Hematopoietic multipotent progenitor cell treated with erythropoietin and hydrocortisone succinate and interleukin-3 and kit ligand, for 15 days (in vitro differentiated cells): ENCODE data around the gene USP48.
"Not testable (repeated sequence)": the region's sequence is repeated elsewhere in the genome, so short reads cannot be mapped to it uniquely, and the experiment has no call there.

Experiments used
- DNase-seq: peaks from one replicate; pipeline ENCODE4 v3.0.0-alpha.2; 2015; ENCODE audit warnings: low spot score

The USP48 gene

DNA sequence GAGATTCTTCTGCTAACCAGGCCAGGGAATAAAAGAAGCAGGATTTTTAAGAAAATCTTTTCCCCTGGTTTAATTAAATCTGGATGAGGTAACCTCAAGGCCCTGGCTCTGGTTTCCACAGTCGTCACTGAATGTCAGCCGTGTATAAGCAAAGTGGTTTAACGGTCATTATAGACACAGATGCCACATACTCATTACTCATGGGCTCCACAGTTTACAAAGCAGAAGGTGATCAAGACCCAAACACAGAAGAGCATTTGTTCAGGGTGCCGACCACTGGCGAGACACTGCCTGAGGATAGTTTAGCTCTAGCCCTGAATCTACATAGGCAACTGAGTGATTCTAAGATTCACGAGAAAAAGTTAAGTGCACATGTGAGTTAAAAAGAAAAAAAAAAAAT, 86.0 kb downstream of the USP48 start:
- DNase-seq: no peak

DNA sequence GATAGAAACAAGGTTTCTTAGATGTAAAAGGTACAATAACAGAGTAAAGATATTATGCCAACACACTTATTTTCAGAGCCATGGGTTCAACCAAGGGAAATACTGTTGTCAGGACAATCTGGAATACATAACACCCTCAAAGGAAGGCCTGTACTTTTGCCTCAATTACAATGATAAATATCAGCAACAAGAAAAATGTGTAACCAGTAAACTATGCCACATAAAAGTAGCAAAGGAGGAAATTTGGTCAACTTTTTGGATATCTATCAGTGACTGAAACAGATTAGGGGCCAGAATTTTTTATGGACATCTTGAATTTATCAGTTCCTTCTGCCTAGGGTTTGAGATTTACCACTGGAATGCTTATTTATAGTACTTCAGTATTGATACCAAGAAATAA, 89.2 kb downstream of the USP48 start:
- no peak for DNase-seq

DNA sequence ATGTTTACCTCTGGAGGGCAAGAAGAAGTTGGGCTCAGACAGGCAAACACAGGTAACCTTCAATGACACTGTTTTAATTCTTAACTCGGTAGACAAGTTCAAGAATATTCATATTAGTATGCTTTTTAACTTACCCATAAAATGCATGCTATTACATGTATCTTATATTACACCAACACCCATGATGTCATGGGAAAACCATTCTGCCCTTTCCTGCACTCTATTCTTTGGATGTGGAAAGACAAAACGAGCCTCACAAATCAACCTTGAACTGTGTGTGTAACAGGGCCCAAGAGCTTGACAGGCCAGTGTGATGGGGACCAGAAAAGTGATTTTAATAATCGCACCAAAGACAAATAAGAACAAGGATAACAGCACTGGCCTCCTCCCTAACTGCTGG, 91.2 kb downstream of the USP48 start:
- no peak for DNase-seq

DNA sequence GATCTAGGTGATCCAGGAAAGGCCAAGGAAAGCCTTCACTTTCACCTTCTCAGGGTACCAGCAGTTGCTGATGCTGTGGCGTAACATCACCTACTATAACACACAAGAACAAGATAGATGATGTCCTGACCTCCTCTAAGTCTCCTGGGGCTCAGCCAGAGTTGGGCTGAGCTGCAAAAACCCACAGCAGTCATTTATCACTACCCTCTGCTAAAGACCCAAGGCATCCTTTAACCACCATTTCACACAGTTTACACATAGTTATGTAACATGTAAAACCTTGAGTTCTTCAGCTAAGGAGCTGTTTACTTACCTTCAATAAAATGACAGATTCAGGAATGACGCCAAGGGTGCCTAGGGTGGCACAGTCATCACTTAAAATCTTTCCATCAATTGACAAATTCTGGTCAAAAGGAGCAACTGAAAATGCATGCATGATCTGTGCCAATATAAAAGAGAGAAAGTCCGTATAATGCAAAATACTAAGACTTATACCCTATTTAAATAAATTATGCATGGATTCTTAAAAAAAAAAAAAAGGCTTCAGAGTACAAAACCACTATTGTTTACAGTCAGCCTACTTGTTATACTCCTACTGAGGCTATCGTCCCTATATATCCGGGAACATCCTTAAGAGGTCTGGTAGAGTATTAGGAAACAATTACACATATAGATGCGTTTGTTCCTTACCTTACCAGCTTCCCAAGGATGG, 93.1 kb downstream of the USP48 start:
- no peak for DNase-seq

DNA sequence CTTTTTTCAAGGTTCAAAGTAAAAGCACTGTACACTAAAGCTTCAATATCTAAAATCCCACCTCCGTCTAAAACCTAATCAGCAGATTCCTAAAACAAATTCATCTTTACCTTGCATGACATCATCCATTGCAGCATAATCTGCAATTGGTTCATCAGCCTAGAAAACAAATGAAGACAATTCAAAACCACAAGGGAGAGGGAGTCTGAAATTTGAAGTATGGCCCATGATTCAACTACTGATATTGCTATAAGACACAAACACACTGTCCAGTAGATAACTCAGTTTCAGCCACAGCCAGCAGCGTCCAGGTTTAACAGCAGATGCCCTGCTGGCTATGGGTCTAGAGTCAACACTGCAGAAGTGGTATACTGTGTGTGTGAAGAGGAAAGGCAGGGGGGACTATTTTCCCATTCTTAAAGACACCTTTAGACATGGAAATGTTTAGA, 95.8 kb downstream of the USP48 start:
- peak; percentile 46 for DNase-seq

DNA sequence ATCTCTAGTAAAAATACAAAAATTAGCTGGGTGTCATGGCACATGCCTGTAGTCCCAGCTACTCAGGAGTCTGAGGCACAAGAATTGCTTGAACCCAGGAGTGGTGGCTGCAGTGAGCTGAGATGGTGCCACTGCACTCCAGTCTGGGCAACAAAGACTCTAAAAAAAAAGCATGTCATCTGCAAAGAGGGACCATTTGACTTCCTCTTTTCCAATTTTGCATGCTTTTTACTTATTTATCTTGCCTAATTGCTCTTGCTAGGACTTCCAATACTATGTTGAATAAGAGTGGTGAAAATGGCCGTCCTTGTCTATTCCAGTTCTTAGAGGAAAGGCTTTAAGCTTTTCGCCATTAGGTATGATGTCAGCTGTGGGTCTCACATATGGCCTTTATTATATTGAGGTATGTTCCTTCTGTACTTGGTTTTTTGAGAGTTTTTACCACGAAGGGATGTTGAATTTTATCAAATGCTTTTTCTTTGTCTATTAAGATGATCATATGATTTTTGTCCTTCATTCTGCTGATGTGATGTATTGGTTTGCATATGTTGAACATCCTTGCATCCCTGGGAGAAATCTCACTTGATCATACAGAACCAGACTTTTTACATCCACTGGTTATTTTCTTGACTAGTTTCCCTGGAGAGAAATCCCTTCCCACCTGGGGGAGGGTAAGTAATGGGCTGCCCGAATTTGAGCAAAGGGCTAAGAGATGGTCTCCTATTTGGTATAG, 96.8 kb downstream of the USP48 start:
- DNase-seq: no peak

DNA sequence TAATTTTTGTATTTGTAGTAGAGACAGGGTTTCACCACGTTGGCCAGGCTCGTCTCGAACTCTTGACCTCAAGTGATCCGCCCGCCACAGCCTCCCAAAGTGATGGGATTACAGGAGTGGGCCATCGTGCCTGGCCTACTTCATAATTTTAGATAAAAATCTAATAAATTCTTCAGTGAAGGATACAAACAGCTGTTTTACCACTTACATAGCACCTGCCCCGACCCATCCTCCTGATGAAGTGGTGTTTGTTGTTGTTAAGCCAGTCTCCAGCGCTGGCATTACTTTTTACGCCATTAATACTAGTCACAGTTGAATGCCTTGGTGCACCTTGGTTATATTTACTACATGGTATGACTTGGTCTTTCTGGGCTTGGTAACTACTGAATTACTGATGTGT, 101.5 kb downstream of the USP48 start:
- DNase-seq: no peak

DNA sequence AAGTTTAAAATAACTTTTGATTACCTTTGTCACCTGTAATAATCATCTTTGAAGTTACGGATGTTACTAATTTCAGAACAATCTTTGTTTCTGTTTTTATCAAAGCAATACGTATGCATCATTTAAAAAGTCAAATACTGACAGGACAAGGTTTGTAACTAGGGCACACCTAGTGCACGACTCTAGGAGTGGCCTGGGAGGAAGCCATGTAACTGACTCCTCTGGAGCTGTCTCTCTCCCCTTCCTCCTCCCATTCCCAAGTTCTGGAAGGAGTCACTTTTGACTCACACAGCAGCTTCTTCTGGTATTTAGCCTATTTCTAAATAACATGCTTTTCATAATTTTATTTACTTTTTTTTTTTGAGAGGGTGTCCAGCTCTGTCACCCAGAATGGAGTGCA, 102.0 kb downstream of the USP48 start:
- DNase-seq: no peak

- DNase-seq: no peak
Measured at GRCh38 chr1:21680381-21680780, 102.6 kb downstream of the USP48 start.

DNA sequence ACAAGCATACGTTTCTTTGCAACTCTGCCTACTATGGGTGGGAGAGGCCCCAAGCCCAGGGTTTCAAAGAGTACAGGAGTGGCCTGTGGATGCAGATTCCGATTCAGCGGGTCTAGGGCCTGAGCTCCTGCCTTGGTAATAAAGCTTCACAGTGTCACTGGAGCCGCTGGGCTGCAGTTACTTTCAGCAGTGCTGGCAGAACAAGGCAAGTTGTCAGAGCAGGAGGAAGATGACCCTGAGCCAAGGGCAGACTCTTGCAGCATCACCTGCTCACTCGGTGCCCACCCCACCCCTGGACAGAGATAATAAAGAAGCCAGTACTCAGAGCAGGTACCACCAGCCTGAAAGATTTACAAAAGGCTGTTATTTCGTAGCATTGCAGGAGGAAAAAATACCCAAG, 105.8 kb downstream of the USP48 start:
- DNase-seq: no peak

GRCh38 chr1:21674957-21675356, 108.0 kb downstream of the USP48 start:
- no peak for DNase-seq

DNA sequence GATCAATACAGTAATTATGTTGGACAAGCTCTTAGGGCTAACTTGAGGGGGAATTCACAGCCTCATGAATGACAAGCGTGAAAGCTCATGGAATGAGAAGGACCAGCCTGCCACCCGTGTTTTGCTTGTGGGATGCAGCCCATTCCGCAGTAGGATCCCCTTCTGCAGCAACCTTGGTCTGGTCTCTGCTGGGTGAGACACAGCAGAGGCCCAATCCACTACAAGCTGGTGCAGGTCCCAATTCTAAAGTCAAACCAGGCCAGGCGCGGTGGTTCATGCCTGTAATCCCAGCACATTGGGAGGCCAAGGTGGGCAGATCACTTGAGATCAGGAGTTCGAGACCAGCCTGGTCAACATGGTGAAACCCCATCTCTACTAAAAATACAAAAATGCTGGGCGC, 109.1 kb downstream of the USP48 start:
- DNase-seq: not testable (repeated sequence)

- no peak for DNase-seq
Measured at GRCh38 chr1:21673277-21673780, 109.6 kb downstream of the USP48 start.

GRCh38 chr1:21672478-21673276, 110.3 kb downstream of the USP48 start:
- no peak for DNase-seq

- no peak for DNase-seq
Measured at GRCh38 chr1:21671915-21672314, 111.0 kb downstream of the USP48 start.

- DNase-seq: peak; percentile 63
Measured at GRCh38 chr1:21670956-21671902, 111.7 kb downstream of the USP48 start.

DNA sequence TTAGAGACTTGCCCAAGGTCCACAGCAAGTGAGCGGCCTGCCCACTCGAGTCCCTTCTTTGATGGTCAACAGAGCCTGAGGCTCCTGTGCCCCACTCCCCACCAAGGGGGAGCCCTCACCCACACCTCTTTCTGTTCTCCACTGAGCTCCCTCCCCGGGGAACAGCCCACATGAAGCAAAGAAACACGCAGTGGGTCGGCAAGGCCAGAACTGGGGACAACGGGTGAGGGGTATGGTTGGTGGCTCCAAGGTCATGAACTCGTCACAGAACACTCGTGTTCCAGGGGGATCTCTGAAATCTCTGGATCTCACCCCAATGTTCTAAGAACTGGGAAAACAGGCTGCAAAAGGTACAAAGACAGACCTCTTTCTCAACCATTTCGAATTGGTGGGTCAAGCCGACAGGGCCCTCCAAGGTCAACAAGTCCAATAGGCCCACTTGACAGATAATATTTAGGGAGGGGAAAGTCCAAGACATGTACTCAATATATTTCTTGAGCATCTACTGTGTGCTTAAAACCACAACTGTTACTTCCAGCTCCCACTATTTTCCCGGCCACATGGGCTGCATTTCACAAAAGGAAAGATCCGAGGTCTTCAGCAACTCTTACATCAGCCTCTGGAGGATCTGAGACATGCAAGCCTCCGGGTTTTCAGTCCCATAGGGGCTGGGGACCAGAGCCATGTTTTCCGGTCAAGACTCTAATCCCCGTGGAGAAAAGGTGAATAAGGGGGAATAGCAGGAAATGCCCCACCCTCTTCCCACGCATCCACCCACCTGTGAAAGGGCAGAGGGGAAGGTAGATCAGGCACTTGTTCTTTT, 112.7 kb downstream of the USP48 start:
- no peak for DNase-seq

DNA sequence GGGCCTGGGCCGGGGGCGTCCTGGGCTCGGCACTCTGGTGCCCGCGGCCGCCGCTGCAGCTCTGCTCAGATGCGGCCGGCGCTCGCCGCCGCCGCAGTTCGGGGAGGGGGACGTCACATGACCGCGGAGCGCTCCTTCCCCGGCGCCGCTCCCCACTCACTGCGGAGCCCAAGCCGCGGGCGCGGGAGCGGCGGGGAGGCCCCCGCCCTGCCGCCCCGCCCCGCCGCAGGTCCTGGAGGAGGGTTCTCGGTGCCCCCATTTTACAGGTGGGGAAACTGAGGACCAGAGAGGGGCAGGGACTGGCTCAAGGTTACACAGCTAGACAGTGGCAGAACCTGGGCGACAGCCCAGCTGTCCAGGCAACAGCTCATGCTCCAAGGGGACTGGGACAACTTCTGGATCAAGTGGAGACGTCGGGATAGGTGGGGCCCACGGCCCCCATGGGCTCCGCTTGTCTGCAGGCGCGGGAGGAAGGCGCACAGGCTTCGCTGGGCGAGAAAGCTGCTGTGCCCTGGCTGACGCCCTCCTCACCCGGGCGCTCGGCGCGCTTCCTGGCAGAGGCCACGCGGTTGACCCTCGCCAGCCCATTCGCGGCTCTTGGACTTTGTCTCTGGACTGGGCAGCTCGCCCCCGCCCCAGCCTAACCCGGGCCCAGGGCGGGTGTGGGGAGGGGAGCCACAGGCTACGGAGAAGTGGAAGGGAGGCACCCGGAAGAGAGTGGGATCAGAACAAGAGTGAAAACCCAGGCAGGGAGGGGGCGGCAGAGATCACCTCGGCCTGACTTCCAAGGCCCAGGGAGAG, 113.5 kb downstream of the USP48 start, which contains the start of gene RAP1GAP:
RAP1GAP (minus strand) TSS at position 100 of the 801 bp plus-strand sequence. CDS start 49,325 bp downstream, outside the sequence.
- peak; percentile 54 for DNase-seq

DNA sequence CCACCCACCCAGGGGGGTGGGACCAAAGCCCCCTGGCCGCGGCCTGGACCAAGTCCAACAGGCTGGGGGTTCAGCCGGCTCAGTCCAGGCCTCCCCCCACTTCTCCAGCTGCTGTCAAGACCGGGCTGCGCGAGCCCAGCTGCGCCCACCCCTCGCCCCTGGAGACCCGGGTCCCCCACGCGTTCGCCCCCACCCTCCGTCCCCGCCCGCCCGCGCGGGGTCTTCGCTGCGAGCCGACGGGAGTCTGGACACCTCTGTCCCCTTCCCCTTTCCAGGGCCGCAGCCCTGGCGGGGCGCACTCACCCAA, 114.0 kb downstream of the USP48 start:
- no peak for DNase-seq
